Glutamatergic neuron (in vitro differentiated cells): ENCODE results near the gene RLN3. TPM values are rescaled to one million over a fixed set of nuclear protein-coding genes. Genes with fewer than 3 reads are reported as not detected.

ENCODE experiments used
- DNase-seq: peaks from one replicate; pipeline ENCODE4 v3.0.0; 2022
- H3K27ac Mint-ChIP-seq: one replicate; pipeline ENCODE4 v1.8.0; 2020; ENCODE audit warnings: mild to moderate bottlenecking, mixed read lengths, inconsistent platforms; ENCODE audit not compliant: unreplicated experiment
- H3K27me3 Mint-ChIP-seq: one replicate; pipeline ENCODE4 v1.8.0; 2020; ENCODE audit warnings: mild to moderate bottlenecking, moderate library complexity, mixed read lengths, inconsistent platforms; ENCODE audit not compliant: unreplicated experiment
- H3K36me3 Mint-ChIP-seq: one replicate; pipeline ENCODE4 v1.8.0; 2020; ENCODE audit warnings: mild to moderate bottlenecking, mixed read lengths, inconsistent platforms; ENCODE audit not compliant: unreplicated experiment
- H3K4me1 Mint-ChIP-seq: one replicate; pipeline ENCODE4 v1.8.0; 2020; ENCODE audit warnings: mild to moderate bottlenecking, low read depth, mixed read lengths, inconsistent platforms; ENCODE audit not compliant: unreplicated experiment
- H3K4me3 Mint-ChIP-seq: one replicate; pipeline ENCODE4 v1.8.0; 2020; ENCODE audit warnings: mild to moderate bottlenecking, mixed read lengths, inconsistent platforms; ENCODE audit not compliant: unreplicated experiment
- H3K9me3 Mint-ChIP-seq: one replicate; pipeline ENCODE4 v1.8.0; 2020; ENCODE audit warnings: mild to moderate bottlenecking, moderate library complexity, mixed read lengths, inconsistent platforms; ENCODE audit not compliant: unreplicated experiment
- CTCF ChIP-seq: fragments of 200-600 bp; sonication (generic); IDR thresholded peaks from one replicate; pipeline ENCODE4 v1.5.0; 2021; ENCODE audit not compliant: partially characterized antibody, unreplicated experiment
- total RNA-seq: library from RNA; stranded (reverse); fragmentation: NEBNext Ultra II Directional; extraction: Animal tissue kit (Norgen Biotek cat#: 25700); gene quantifications from one replicate; pipeline ENCODE4 v1.2.1, GENCODE V29; 2021; ENCODE audit not compliant: unreplicated experiment

The RLN3 gene
- total RNA-seq, 1 donor from 2014 or later, result not detected

- H3K27me3 Mint-ChIP-seq, result peaks cover 11% of the 10 kb centered on the region
- H3K4me1 Mint-ChIP-seq, result peaks cover 3% of the 10 kb centered on the region
- H3K4me3 Mint-ChIP-seq, result no peak within 1 kb of the TSS
- no peak for TF ChIP-seq CTCF
- no peaks in the 10 kb centered on the region for H3K36me3 Mint-ChIP-seq
- H3K9me3 Mint-ChIP-seq, result peaks cover under 1% of the 10 kb centered on the region
- no peak for DNase-seq
- no peak within 1 kb of the TSS for H3K27ac Mint-ChIP-seq
These were observed 34.0 kb downstream of the RLN3 start, which contains the start of gene PALM3 for GRCh38 chr19:14061751-14062557. TSS of gene PALM3 (minus strand) at chr19:14062076. CDS start at chr19:14061980, 96 bp downstream.

GRCh38 chr19:14062558-14062855 is 34.6 kb downstream of the RLN3 start:
- H3K9me3 Mint-ChIP-seq, result no peaks in the 10 kb centered on the region

GRCh38 chr19:14063105-14063504 is 35.2 kb downstream of the RLN3 start:
- no peak for TF ChIP-seq CTCF
- no peaks in the 10 kb centered on the region for H3K9me3 Mint-ChIP-seq
- H3K4me3 Mint-ChIP-seq, result no peak overlapping the region
- no peaks in the 10 kb centered on the region for H3K36me3 Mint-ChIP-seq
- DNase-seq, result no peak
- H3K27me3 Mint-ChIP-seq, result peaks cover 8% of the 10 kb centered on the region
- no peak overlapping the region for H3K27ac Mint-ChIP-seq
- peaks cover 2% of the 10 kb centered on the region for H3K4me1 Mint-ChIP-seq

More at GRCh38 chr19:14062558-14062855, 34.6 kb downstream of the RLN3 start:
- peaks cover 3% of the 10 kb centered on the region for H3K4me1 Mint-ChIP-seq
- no peak overlapping the region for H3K4me3 Mint-ChIP-seq
- H3K36me3 Mint-ChIP-seq, result no peaks in the 10 kb centered on the region
- DNase-seq, result no peak
- no peak overlapping the region for H3K27ac Mint-ChIP-seq
- TF ChIP-seq CTCF, result no peak
- peaks cover 11% of the 10 kb centered on the region for H3K27me3 Mint-ChIP-seq

- no peak for TF ChIP-seq CTCF
- Mint-ChIP-seq H3K27me3 (peaks cover 2% of the 10 kb centered on the region), H3K4me1 (no peaks in the 10 kb centered on the region), H3K27ac (no peak overlapping the region), H3K4me3 (no peak overlapping the region), H3K36me3 (no peaks in the 10 kb centered on the region), H3K9me3 (peaks cover 1% of the 10 kb centered on the region)
- DNase-seq, result no peak
These were observed 38.2 kb downstream of the RLN3 start for GRCh38 chr19:14066134-14066533.

- no peak overlapping the region for H3K4me3 Mint-ChIP-seq
- H3K4me1 Mint-ChIP-seq, result no peaks in the 10 kb centered on the region
- no peak overlapping the region for H3K27ac Mint-ChIP-seq
- peaks cover 3% of the 10 kb centered on the region for H3K9me3 Mint-ChIP-seq
- peaks cover 12% of the 10 kb centered on the region for H3K27me3 Mint-ChIP-seq
- H3K36me3 Mint-ChIP-seq, result no peaks in the 10 kb centered on the region
- no peak for TF ChIP-seq CTCF
- no peak for DNase-seq
These were observed 42.5 kb downstream of the RLN3 start for GRCh38 chr19:14070268-14071050.
